H1 (cell line): ENCODE data around the gene RIMBP2. TPM values are rescaled to one million over a fixed set of nuclear protein-coding genes. Genes with fewer than 3 reads are reported as not detected.

Experiments
- CTCF ChIA-PET: fragments of 300-600 bp; sonication (Branson Sonifier 250); formaldehyde crosslinking; loops from one replicate; lab custom pipeline; 2021; ENCODE audit not compliant: partially characterized antibody; lab: Charles Lee
- POLR2A ChIA-PET: fragments of 300-600 bp; sonication (Branson Sonifier 250); formaldehyde crosslinking; loops from one replicate; lab custom pipeline; 2021; ENCODE audit warnings: inconsistent platforms; ENCODE audit not compliant: partially characterized antibody; lab: Charles Lee
- DNase-seq, 2 experiments: peaks; one replicate each; pipeline versions ENCODE4 v3.0.0 to v3.0.0-alpha.2; 2010 to 2022; ENCODE audit warnings: low spot score in 2 of 2, low read depth in 1 of 2, mixed read lengths in 1 of 2
- FAIRE-seq: peaks from 2 replicates; lab custom pipeline; 2011; peaks lifted over from hg19 to GRCh38; lab: Jason Lieb, UNC
- H2AFZ ChIP-seq: 2 replicates; pipeline ENCODE4 v1.8.1; 2012; ENCODE audit warnings: low read length, inconsistent platforms
- H2AK5ac ChIP-seq: 2 replicates; pipeline ENCODE4 v1.6.1; 2013; ENCODE audit warnings: low read depth, low read length
- H2BK120ac ChIP-seq: replicated peaks from 2 replicates; pipeline ENCODE3; 2013; ENCODE audit warnings: low read depth, low read length, inconsistent platforms
- H2BK12ac ChIP-seq: 2 replicates; pipeline ENCODE4 v1.6.1; 2013; ENCODE audit warnings: low read depth, low read length
- H2BK15ac ChIP-seq: 2 replicates; pipeline ENCODE4 v1.6.1; 2013; ENCODE audit warnings: low read length
- H2BK20ac ChIP-seq: 2 replicates; pipeline ENCODE4 v1.6.1; 2013; ENCODE audit warnings: low read length
- H2BK5ac ChIP-seq: 2 replicates; pipeline ENCODE4 v1.6.1; 2013; ENCODE audit warnings: low read depth, low read length
- H3K14ac ChIP-seq: 2 replicates; pipeline ENCODE4 v1.6.1; 2013; ENCODE audit warnings: inconsistent platforms; ENCODE audit not compliant: insufficient read length
- H3K18ac ChIP-seq: 2 replicates; pipeline ENCODE4 v1.6.1; 2013; ENCODE audit warnings: low read length; ENCODE audit errors: extremely low read depth
- H3K23ac ChIP-seq: 2 replicates; pipeline ENCODE4 v1.6.1; 2013; ENCODE audit warnings: inconsistent platforms; ENCODE audit not compliant: insufficient read length
- H3K23me2 ChIP-seq: 2 replicates; pipeline ENCODE4 v1.6.1; 2013; ENCODE audit warnings: low read depth, low read length
- H3K27ac ChIP-seq: 2 replicates; pipeline ENCODE4 v1.6.1; 2011; ENCODE audit warnings: low read depth, low read length, inconsistent platforms
- H3K27me3 ChIP-seq, 4 experiments: replicated peaks in 1 of 4; 1 replicate in 1 of 4; 2 replicates in 3 of 4; pipeline versions ENCODE4 v1.6.1 to v1.8.1; 2011 to 2013; ENCODE audit warnings: low read length in 3 of 4, mild to moderate bottlenecking in 3 of 4, inconsistent platforms in 2 of 4, mixed read lengths in 2 of 4, moderate library complexity in 1 of 4; ENCODE audit not compliant: control insufficient read depth in 3 of 4, insufficient read depth in 3 of 4; ENCODE audit errors: extremely low read depth in 1 of 4
- H3K36me3 ChIP-seq, 4 experiments: 2 replicates each; pipeline versions ENCODE4 v1.6.1 to v1.8.1; 2011 to 2013; ENCODE audit warnings: mild to moderate bottlenecking in 4 of 4, low read length in 3 of 4, moderate library complexity in 2 of 4, control low read depth in 1 of 4, inconsistent platforms in 1 of 4; ENCODE audit not compliant: insufficient read depth in 4 of 4, control insufficient read depth in 2 of 4
- H3K4ac ChIP-seq: replicated peaks from 2 replicates; pipeline ENCODE3; 2013; ENCODE audit warnings: low read length, low read depth, mixed read lengths, inconsistent platforms; ENCODE audit not compliant: insufficient read length
- H3K4me1 ChIP-seq, 4 experiments: replicated peaks in 1 of 4; 1 replicate in 1 of 4; 2 replicates in 3 of 4; pipeline versions ENCODE4 v1.6.1 to v1.8.1; 2011 to 2013; ENCODE audit warnings: low read length in 3 of 4, inconsistent platforms in 2 of 4, mixed read lengths in 1 of 4; ENCODE audit not compliant: insufficient read depth in 4 of 4, control insufficient read depth in 3 of 4
- H3K4me2 ChIP-seq, 2 experiments: 2 replicates each; pipeline versions ENCODE4 v1.6.1 to v1.8.1; 2011 to 2013; ENCODE audit warnings: low read depth in 2 of 2, low read length in 2 of 2, control low read depth in 1 of 2, inconsistent platforms in 1 of 2, mild to moderate bottlenecking in 1 of 2; ENCODE audit not compliant: insufficient read depth in 1 of 2
- H3K4me3 ChIP-seq, 4 experiments: fragments of 200-600, 300-600 bp in 1 of 4; sonication (generic), shearing (Covaris generic), sonication (Bioruptor Twin) in 1 of 4; 2 replicates each; pipeline versions ENCODE4 v1.5.1 to v1.8.1; 2011 to 2016; ENCODE audit warnings: low read length in 4 of 4, low read depth in 3 of 4, control low read depth in 2 of 4, inconsistent platforms in 2 of 4, mild to moderate bottlenecking in 2 of 4, mixed read lengths in 1 of 4, moderate library complexity in 1 of 4; ENCODE audit not compliant: insufficient read depth in 2 of 4; ENCODE audit errors: extremely low read depth in 1 of 4
- H3K56ac ChIP-seq: replicated peaks from 2 replicates; pipeline ENCODE3; 2013; ENCODE audit warnings: low read depth, mild to moderate bottlenecking, mixed read lengths, low read length, inconsistent platforms; ENCODE audit not compliant: insufficient read length
- H3K79me1 ChIP-seq: 2 replicates; pipeline ENCODE4 v1.6.1; 2013; ENCODE audit warnings: low read depth, low read length, control low read depth
- H3K79me2 ChIP-seq, 2 experiments: 2 replicates each; pipeline versions ENCODE4 v1.6.1 to v1.8.1; 2012 to 2013; ENCODE audit warnings: low read length in 2 of 2, mild to moderate bottlenecking in 2 of 2, inconsistent platforms in 1 of 2; ENCODE audit not compliant: insufficient read depth in 2 of 2, control insufficient read depth in 1 of 2
- H3K9ac ChIP-seq, 4 experiments: replicated peaks in 1 of 4; 1 replicate in 1 of 4; 2 replicates in 3 of 4; pipeline versions ENCODE4 v1.6.1 to v1.8.1; 2011 to 2013; ENCODE audit warnings: low read depth in 3 of 4, low read length in 3 of 4, control low read depth in 2 of 4, mild to moderate bottlenecking in 2 of 4, moderate library complexity in 2 of 4, inconsistent platforms in 1 of 4; ENCODE audit errors: extremely low read depth in 1 of 4
- H3K9me3 ChIP-seq, 2 experiments: 2 replicates each; pipeline versions ENCODE4 v1.6.1 to v1.8.1; 2012 to 2013; ENCODE audit warnings: mild to moderate bottlenecking in 2 of 2, moderate library complexity in 2 of 2, control low read depth in 1 of 2, inconsistent platforms in 1 of 2, low read depth in 1 of 2, low read length in 1 of 2, mixed read lengths in 1 of 2; ENCODE audit not compliant: insufficient read depth in 2 of 2
- H4K20me1 ChIP-seq, 2 experiments: replicated peaks in 1 of 2; 2 replicates each; pipeline versions ENCODE3 to v1.8.1; 2011 to 2013; ENCODE audit warnings: inconsistent platforms in 2 of 2, low read length in 2 of 2, mild to moderate bottlenecking in 1 of 2; ENCODE audit not compliant: insufficient read depth in 2 of 2, control insufficient read depth in 1 of 2
- H4K5ac ChIP-seq: 2 replicates; pipeline ENCODE4 v1.6.1; 2013; ENCODE audit warnings: low read length, low read depth, mixed read lengths, inconsistent platforms; ENCODE audit not compliant: insufficient read length
- H4K8ac ChIP-seq: 2 replicates; pipeline ENCODE4 v1.8.0; 2013; ENCODE audit warnings: mild to moderate bottlenecking, moderate library complexity, low read length, inconsistent platforms; ENCODE audit not compliant: insufficient read depth; ENCODE audit errors: extremely low read depth
- H4K91ac ChIP-seq: replicated peaks from 2 replicates; pipeline ENCODE3; 2013; ENCODE audit warnings: low read length, mixed read lengths, inconsistent platforms; ENCODE audit not compliant: insufficient read length
- BACH1 ChIP-seq: IDR thresholded peaks from 2 replicates; pipeline ENCODE4 v1.6.1; 2012; ENCODE audit warnings: low read length, improper control_type of control experiment
- CBX8 ChIP-seq: fragments of 300-800, 300-1000 bp; sonication (generic); IDR thresholded peaks from 2 replicates; pipeline ENCODE4 v1.7.1; 2016; ENCODE audit warnings: low read depth, low read length, borderline replicate concordance
- CTBP2 ChIP-seq: IDR thresholded peaks from 2 replicates; pipeline ENCODE4 v1.7.0; 2011; ENCODE audit warnings: borderline replicate concordance, mild to moderate bottlenecking, moderate library complexity, mixed read lengths, low read length; ENCODE audit not compliant: insufficient read depth, insufficient read length
- EP300 ChIP-seq, 2 experiments: IDR thresholded peaks; 1 replicate in 1 of 2; 2 replicates in 1 of 2; pipeline ENCODE4 v1.6.1; 2011 to 2012; ENCODE audit warnings: low read depth in 2 of 2, low read length in 2 of 2, mild to moderate bottlenecking in 2 of 2, borderline replicate concordance in 1 of 2, inconsistent platforms in 1 of 2, moderate library complexity in 1 of 2
- JUND ChIP-seq: IDR thresholded peaks from 2 replicates; pipeline ENCODE4 v1.6.1; 2011; ENCODE audit warnings: mild to moderate bottlenecking, improper control_type of control experiment, low read length
- NRF1 ChIP-seq: IDR thresholded peaks from 2 replicates; pipeline ENCODE4 v1.6.1; 2011; ENCODE audit warnings: mild to moderate bottlenecking, low read depth, low read length, improper control_type of control experiment
- PHF8 ChIP-seq: fragments of 200-600 bp; sonication (generic); conservative IDR thresholded peaks from 2 replicates; pipeline ENCODE4 v1.7.1; 2012; ENCODE audit warnings: low read depth, mild to moderate bottlenecking, inconsistent platforms, low read length, moderate library complexity
- POLR2AphosphoS5 ChIP-seq: IDR thresholded peaks from 2 replicates; pipeline ENCODE4 v1.6.1; 2011; ENCODE audit warnings: low read depth, low read length
- RNF2 ChIP-seq: fragments of 200-900, 300-1000 bp; sonication (generic); IDR thresholded peaks from 2 replicates; pipeline ENCODE4 v1.7.1; 2016; ENCODE audit warnings: borderline replicate concordance, low read depth, mild to moderate bottlenecking, antibody characterized with exemption, low read length; ENCODE audit not compliant: poor library complexity, severe bottlenecking; ENCODE audit errors: missing control alignments
- RXRA ChIP-seq: IDR thresholded peaks from 2 replicates; pipeline ENCODE4 v1.6.1; 2011; ENCODE audit warnings: low read depth, mild to moderate bottlenecking, low read length, moderate library complexity; ENCODE audit not compliant: insufficient read depth
- SP4 ChIP-seq: IDR thresholded peaks from 2 replicates; pipeline ENCODE4 v1.6.1; 2012; ENCODE audit warnings: low read length, inconsistent platforms
- TAF1 ChIP-seq: IDR thresholded peaks from 2 replicates; pipeline ENCODE4 v1.6.1; 2011; ENCODE audit warnings: mild to moderate bottlenecking, low read depth, low read length
- TAF7 ChIP-seq: optimal IDR thresholded peaks from 2 replicates; pipeline ENCODE3; 2011; ENCODE audit warnings: low read depth, mild to moderate bottlenecking, inconsistent platforms, low read length, moderate library complexity, borderline replicate concordance
- WGBS, 2 experiments: shearing (Covaris generic) in 1 of 2; methylation state at CpG; one replicate each; pipeline versions ENCODE4 v1.1.6 to v1.1.7; 2013 to 2015; ENCODE audit warnings: low lambda C conversion rate in 2 of 2, mixed read lengths in 2 of 2, inconsistent platforms in 1 of 2, low coverage in 1 of 2, missing lambda C conversion rate in 1 of 2; ENCODE audit not compliant: insufficient replicate concordance in 2 of 2, insufficient coverage in 1 of 2, insufficient read length in 1 of 2; ENCODE audit errors: extremely low coverage in 1 of 2, missing lambda C conversion rate in 1 of 2; 5-methylcytosine and 5-hydroxymethylcytosine counted together
- polyA plus RNA-seq, 7 experiments: library from polyadenylated mRNA; depleted of rRNA in 3 of 7; stranded (reverse) in 5 of 7; unstranded in 2 of 7; fragments of >200 nt in 5 of 7; fragments of 200-250 nt in 2 of 7; gene quantifications; 1 replicate in 5 of 7; 2 replicates in 1 of 7; 4 replicates in 1 of 7; pipeline versions ENCODE4 v1.2.1 to v1.2.3, GENCODE V29; 2011 to 2013; ENCODE audit warnings: missing spikeins in 2 of 7, mixed read lengths in 2 of 7
- total RNA-seq: library from RNA; stranded (reverse); fragmentation: NEBNext Ultra II Directional; extraction: Animal tissue kit (Norgen Biotek cat#: 25700); gene quantifications from 2 replicates; pipeline ENCODE4 v1.2.1, GENCODE V29; 2021
- TF ChIP-seq, protein P1 (sequence below): IDR thresholded peaks from 2 replicates; pipeline ENCODE4 v1.6.1; 2012; ENCODE audit warnings: inconsistent platforms

RIMBP2 gene
- total and polyA plus RNA-seq, 2 of the 8 experiments (the other 6 are each of a cell fraction or from before 2014, with no cell fraction given), result 0.18 to 0.65 TPM

GRCh38 chr12:130739571-130739970, 23.5 kb upstream of the RIMBP2 start:
- H3K27ac ChIP-seq, result no peak overlapping the region
- H3K14ac ChIP-seq, result no peak overlapping the region
- H4K91ac ChIP-seq, result no peak overlapping the region
- no peaks in the 10 kb centered on the region for H3K23me2 ChIP-seq
- no peak overlapping the region for H4K8ac ChIP-seq
- no peak overlapping the region for H2AFZ ChIP-seq
- no peak overlapping the region for H2BK20ac ChIP-seq
- no peak for FAIRE-seq
- H3K4me1 ChIP-seq, result no peaks in the 10 kb centered on the region
- no peaks in the 10 kb centered on the region for H3K27me3 ChIP-seq
- no peak for DNase-seq
- H3K4me3 ChIP-seq, result no peak overlapping the region
- ChIA-PET CTCF (interaction anchor here (1.4 kb wide), 1 partner anchor 8 kb away, joined by 6 read pairs; no protein-coding TSS in a partner anchor), POLR2A (no interaction called here)
- no peak overlapping the region for H2BK120ac ChIP-seq
- no peaks in the 10 kb centered on the region for H3K9me3 ChIP-seq
- H2BK12ac ChIP-seq, result no peak overlapping the region
- 89% methylated on average over 8 of the region's 10 CpGs; no CpG with 5 or more reads in 1 of the 2 experiments for whole genome bisulfite sequencing, 2 experiments
- H2AK5ac ChIP-seq, result no peak overlapping the region
- no peaks in the 10 kb centered on the region for H3K36me3 ChIP-seq
- H3K23ac ChIP-seq, result no peak overlapping the region
- H3K4me2 ChIP-seq, result no peak overlapping the region
- H2BK5ac ChIP-seq, result no peak overlapping the region
- H4K20me1 ChIP-seq, result no peaks in the 10 kb centered on the region
- H3K18ac ChIP-seq, result no peak overlapping the region
- H3K79me2 ChIP-seq, result no peaks in the 10 kb centered on the region
- no peak overlapping the region for H3K56ac ChIP-seq
- no peak overlapping the region for H2BK15ac ChIP-seq
- no peak overlapping the region for H4K5ac ChIP-seq
- H3K9ac ChIP-seq, result no peak overlapping the region
- no peak overlapping the region for H3K4ac ChIP-seq
- no peaks in the 10 kb centered on the region for H3K79me1 ChIP-seq
- no peak for TF ChIP-seq RNF2
- TF ChIP-seq TAF1, result no peak
- no peak for TF ChIP-seq EP300 (IDR thresholded peaks at IDR 0.05; ENCODE audit: borderline replicate concordance in 1 of 2, low read depth in 2 of 2, low read length in 2 of 2)
- TF ChIP-seq SP4, result no peak
- TF ChIP-seq, protein P1, sequence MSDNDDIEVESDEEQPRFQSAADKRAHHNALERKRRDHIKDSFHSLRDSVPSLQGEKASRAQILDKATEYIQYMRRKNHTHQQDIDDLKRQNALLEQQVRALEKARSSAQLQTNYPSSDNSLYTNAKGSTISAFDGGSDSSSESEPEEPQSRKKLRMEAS, result no peak
- TF ChIP-seq BACH1, result no peak
- no peak for TF ChIP-seq CBX8
- TF ChIP-seq POLR2AphosphoS5, result no peak
- TF ChIP-seq PHF8, result no peak
- TF ChIP-seq CTBP2, result no peak
- no peak for TF ChIP-seq NRF1
- TF ChIP-seq RXRA, result no peak
- TF ChIP-seq TAF7, result no peak
- no peak for TF ChIP-seq JUND
